Esophagus muscularis mucosa (tissue), 4 donors: Measurements from ENCODE around the gene COL4A3. TPM values are rescaled to one million over a fixed set of nuclear protein-coding genes. Genes with fewer than 3 reads are reported as not detected.

ENCODE experiments used
- DNase-seq: peaks from one replicate; pipeline ENCODE4 v3.0.0-alpha.2; 2017; ENCODE audit errors: extremely low spot score
- H3K27ac ChIP-seq, 4 donors: fragments of 200-600 bp; sonication (generic); replicated peaks in 1 of 4; 1 replicate in 3 of 4; 2 replicates in 1 of 4; pipeline ENCODE4 v1.5.1; 2016 to 2019; ENCODE audit warnings: mild to moderate bottlenecking in 1 of 4
- H3K27me3 ChIP-seq, 4 donors: fragments of 200-600 bp; sonication (generic); one replicate each; pipeline versions ENCODE4 v1.5.1 to v1.6.0; 2016 to 2019
- H3K36me3 ChIP-seq, 4 donors: fragments of 200-600 bp; sonication (generic); one replicate each; pipeline ENCODE4 v1.5.1; 2016 to 2019
- H3K4me1 ChIP-seq, 4 donors: fragments of 200-600 bp; sonication (generic); one replicate each; pipeline ENCODE4 v1.5.1; 2016 to 2019
- H3K4me3 ChIP-seq, 4 donors: fragments of 200-600 bp; sonication (generic); 1 replicate in 2 of 4; 2 replicates in 2 of 4; pipeline ENCODE4 v1.5.1; 2016 to 2019; ENCODE audit warnings: mild to moderate bottlenecking in 4 of 4, moderate library complexity in 1 of 4
- H3K9me3 ChIP-seq, 4 donors: fragments of 200-600 bp; sonication (generic); 1 replicate in 3 of 4; 2 replicates in 1 of 4; pipeline ENCODE4 v1.5.1; 2016 to 2019
- CTCF ChIP-seq, 3 experiments: fragments of 200-600 bp in 2 of 3; fragments of 450-650 bp in 1 of 3; sonication (generic) in 2 of 3; IDR thresholded peaks; one replicate each; pipeline ENCODE4 v1.5.1; 2017 to 2019; ENCODE audit warnings: antibody characterized with exemption in 3 of 3, mild to moderate bottlenecking in 2 of 3, moderate library complexity in 1 of 3
- EP300 ChIP-seq: sonication (generic); formaldehyde crosslinking; IDR thresholded peaks from one replicate; pipeline ENCODE4 v1.6.1; 2017; ENCODE audit warnings: antibody characterized with exemption
- POLR2A ChIP-seq: fragments of 450-650 bp; IDR thresholded peaks from one replicate; pipeline ENCODE4 v1.6.1; 2017; ENCODE audit warnings: antibody characterized with exemption, moderate library complexity, mild to moderate bottlenecking, low read depth
- POLR2AphosphoS5 ChIP-seq, 2 donors: sonication (generic); formaldehyde crosslinking; IDR thresholded peaks; one replicate each; pipeline ENCODE4 v1.6.1; 2017; ENCODE audit warnings: antibody characterized with exemption in 2 of 2
- WGBS: methylation state at CpG from one replicate; pipeline ENCODE4 v1.1.5; 2018; 5-methylcytosine and 5-hydroxymethylcytosine counted together
- intact Hi-C: fragments of 100-400 bp; cut with DNase I; formaldehyde crosslinking; loops from one replicate; pipeline ENCODE4 v1.15.1; 2023
- total RNA-seq, 4 donors: library from RNA; depleted of rRNA; stranded (reverse); fragments of >200 nt; gene quantifications; one replicate each; pipeline versions ENCODE4 v1.1.0 to v1.2.1, GENCODE V29; 2016

The COL4A3 gene
- total RNA-seq, 4 donors from 2014 or later: 1.9 to 10.8 (median 4.3) TPM

GRCh38 chr2:227207573-227207972, 43.1 kb downstream of the COL4A3 start:
- WGBS: 55% methylated on average over 2 of the region's 2 CpGs
- Histone ChIP-seq H3K4me1 (no peaks in the 10 kb centered on the region), H3K27me3 (peaks cover 0 to 4% (median 0%) of the 10 kb centered on the region in 4 donors), H3K36me3 (no peaks in the 10 kb centered on the region), H3K27ac (no peak overlapping the region), H3K4me3 (no peak overlapping the region), H3K9me3 (no peaks in the 10 kb centered on the region)
- no peak for DNase-seq
- TF ChIP-seq EP300 (no peak), POLR2A (no peak), CTCF (IDR thresholded peaks at IDR 0.05) (no peak), POLR2AphosphoS5 (IDR thresholded peaks at IDR 0.05) (no peak)
- intact Hi-C loops: no loop called here

GRCh38 chr2:227214622-227215041, 50.2 kb downstream of the COL4A3 start:
- no peak overlapping the region for H3K27ac ChIP-seq
- no peaks in the 10 kb centered on the region for H3K9me3 ChIP-seq
- intact Hi-C loops: no loop called here
- H3K36me3 ChIP-seq: no peaks in the 10 kb centered on the region
- no peaks in the 10 kb centered on the region for H3K27me3 ChIP-seq
- H3K4me1 ChIP-seq: no peaks in the 10 kb centered on the region
- no peak for DNase-seq
- TF ChIP-seq CTCF (IDR thresholded peaks at IDR 0.05) (no peak), EP300 (no peak), POLR2AphosphoS5 (IDR thresholded peaks at IDR 0.05) (no peak), POLR2A (no peak)
- H3K4me3 ChIP-seq: no peak overlapping the region
- WGBS: 69% methylated on average over 3 of the region's 3 CpGs

- Histone ChIP-seq H3K27me3 (no peaks in the 10 kb centered on the region), H3K9me3 (no peaks in the 10 kb centered on the region), H3K36me3 (no peaks in the 10 kb centered on the region), H3K27ac (no peak overlapping the region), H3K4me3 (no peak overlapping the region), H3K4me1 (no peaks in the 10 kb centered on the region)
- WGBS: 45% methylated on average over 4 of the region's 4 CpGs
- intact Hi-C loops: no loop called here
- no peak for TF ChIP-seq EP300
- TF ChIP-seq CTCF (IDR thresholded peaks at IDR 0.05): no peak
- no peak for TF ChIP-seq POLR2A
- TF ChIP-seq POLR2AphosphoS5 (IDR thresholded peaks at IDR 0.05): no peak
- DNase-seq: no peak
These were observed 55.1 kb downstream of the COL4A3 start for GRCh38 chr2:227219312-227220105.

GRCh38 chr2:227221120-227221519, 56.7 kb downstream of the COL4A3 start:
- DNase-seq: no peak
- Histone ChIP-seq H3K4me3 (no peak overlapping the region), H3K27me3 (peaks cover 0 to 6% (median 0%) of the 10 kb centered on the region in 4 donors), H3K9me3 (no peaks in the 10 kb centered on the region), H3K27ac (no peak overlapping the region), H3K4me1 (no peaks in the 10 kb centered on the region), H3K36me3 (no peaks in the 10 kb centered on the region)
- WGBS: 84% methylated on average over 1 of the region's 1 CpG
- TF ChIP-seq POLR2AphosphoS5 (IDR thresholded peaks at IDR 0.05): no peak
- no peak for TF ChIP-seq EP300
- no peak for TF ChIP-seq CTCF (IDR thresholded peaks at IDR 0.05)
- TF ChIP-seq POLR2A: no peak
- intact Hi-C loops: no loop called here
